Activated CD4-positive, alpha-beta T cell treated with anti-CD3 and anti-CD28 coated beads, Interleukin-2, amount 10 ng/mL, durations not matched to agents 7 days and 5 days (primary cell): Measurements from ENCODE around the gene MFN2. TPM values are rescaled to one million over a fixed set of nuclear protein-coding genes. Genes with fewer than 3 reads are reported as not detected.
"Not testable (repeated sequence)": the region's sequence is repeated elsewhere in the genome, so short reads cannot be mapped to it uniquely, and the experiment has no call there.

ENCODE experiments used
- CTCF ChIA-PET: fragments of 350-600 bp; sonication (Branson Sonifier 250); formaldehyde crosslinking; loops from one replicate; lab custom pipeline; 2021; ENCODE audit warnings: antibody characterized with exemption; lab: Charles Lee
- POLR2A ChIA-PET: fragments of 350-600 bp; sonication (Branson Sonifier 250); formaldehyde crosslinking; loops from one replicate; lab custom pipeline; 2021; ENCODE audit warnings: antibody characterized with exemption; lab: Charles Lee
- DNase-seq: peaks from one replicate; pipeline ENCODE4 v3.0.0-alpha.2; 2020
- H3K27ac Mint-ChIP-seq: one replicate; pipeline ENCODE4 v1.8.0; 2021; ENCODE audit warnings: mild to moderate bottlenecking, moderate library complexity, mixed read lengths
- H3K27me3 Mint-ChIP-seq: one replicate; pipeline ENCODE4 v1.8.0; 2021; ENCODE audit warnings: mixed read lengths
- H3K36me3 Mint-ChIP-seq: one replicate; pipeline ENCODE4 v1.8.0; 2021; ENCODE audit warnings: low read depth, mixed read lengths
- H3K4me1 Mint-ChIP-seq: one replicate; pipeline ENCODE4 v1.8.0; 2021; ENCODE audit warnings: mixed read lengths
- H3K4me3 Mint-ChIP-seq: one replicate; pipeline ENCODE4 v1.8.0; 2021; ENCODE audit warnings: mild to moderate bottlenecking, moderate library complexity, mixed read lengths
- H3K9me3 Mint-ChIP-seq: one replicate; pipeline ENCODE4 v1.8.0; 2021; ENCODE audit warnings: mixed read lengths
- total RNA-seq, 2 experiments: library from RNA; stranded (reverse); gene quantifications; one replicate each; pipeline ENCODE4 v1.2.3, GENCODE V29; 2021

Gene MFN2
- total RNA-seq, 2 experiments from 2014 or later: 46.3 to 60.3 TPM

- H3K27me3 Mint-ChIP-seq: no peaks in the 10 kb centered on the region
- H3K4me1 Mint-ChIP-seq: peaks cover 42% of the 10 kb centered on the region
- no peak overlapping the region for H3K27ac Mint-ChIP-seq
- POLR2A ChIA-PET: no interaction called here
- H3K9me3 Mint-ChIP-seq: no peaks in the 10 kb centered on the region
- CTCF ChIA-PET: interaction anchor here (0.7 kb wide), 1 partner anchor 15 kb away, joined by 4 read pairs; no protein-coding TSS in a partner anchor
- peaks cover 18% of the 10 kb centered on the region for H3K36me3 Mint-ChIP-seq
- no peak overlapping the region for H3K4me3 Mint-ChIP-seq
- no peak for DNase-seq
These were observed 35.9 kb downstream of the MFN2 start for GRCh38 chr1:12016182-12016581.

GRCh38 chr1:12019858-12020509 lies 39.7 kb downstream of the MFN2 start:
- peak; percentile 16 for DNase-seq
- Mint-ChIP-seq H3K36me3 (peaks cover 17% of the 10 kb centered on the region), H3K4me1 (peaks cover 23% of the 10 kb centered on the region), H3K9me3 (no peaks in the 10 kb centered on the region), H3K27ac (peak overlapping the region; percentile 90), H3K4me3 (peak overlapping the region; percentile 77), H3K27me3 (no peaks in the 10 kb centered on the region)
- ChIA-PET POLR2A (interaction anchor here (1.1 to 2.0 kb wide), 4 partner anchors 27 to 112 kb away, joined by 3 to 6 read pairs (median 4); no protein-coding TSS in a partner anchor), CTCF (interaction anchor here (0.8 to 2.2 kb wide), 11 partner anchors 9 to 112 kb away, joined by 3 to 8 read pairs (median 5); no protein-coding TSS in a partner anchor)

- peaks cover 28% of the 10 kb centered on the region for H3K36me3 Mint-ChIP-seq
These were observed 41.4 kb downstream of the MFN2 start for GRCh38 chr1:12021616-12022015.

GRCh38 chr1:12022036-12022435 lies 41.8 kb downstream of the MFN2 start:
- Mint-ChIP-seq H3K9me3 (no peaks in the 10 kb centered on the region), H3K27me3 (no peaks in the 10 kb centered on the region), H3K4me1 (peaks cover 18% of the 10 kb centered on the region), H3K4me3 (no peak overlapping the region), H3K27ac (no peak overlapping the region), H3K36me3 (peaks cover 31% of the 10 kb centered on the region)
- CTCF ChIA-PET: interaction anchor here (0.6 to 2.1 kb wide), 5 partner anchors 8 to 49 kb away, joined by 3 to 8 read pairs (median 4); no protein-coding TSS in a partner anchor
- POLR2A ChIA-PET: no interaction called here
- DNase-seq: no peak

More at GRCh38 chr1:12021616-12022015, 41.4 kb downstream of the MFN2 start:
- CTCF ChIA-PET: interaction anchor here (0.6 to 2.1 kb wide), 2 partner anchors 9 to 49 kb away, joined by 4 to 8 read pairs; no protein-coding TSS in a partner anchor
- Mint-ChIP-seq H3K27me3 (no peaks in the 10 kb centered on the region), H3K4me3 (no peak overlapping the region), H3K4me1 (peaks cover 19% of the 10 kb centered on the region), H3K27ac (no peak overlapping the region), H3K9me3 (no peaks in the 10 kb centered on the region)
- DNase-seq: no peak
- POLR2A ChIA-PET: no interaction called here

GRCh38 chr1:12026586-12026985 lies 46.3 kb downstream of the MFN2 start:
- H3K4me1 Mint-ChIP-seq: peaks cover 3% of the 10 kb centered on the region
- no peak overlapping the region for H3K27ac Mint-ChIP-seq
- ChIA-PET CTCF (interaction anchor here (0.6 to 1.7 kb wide), 4 partner anchors 8 to 22 kb away, joined by 3 to 7 read pairs (median 5); no protein-coding TSS in a partner anchor), POLR2A (no interaction called here)
- no peak overlapping the region for H3K4me3 Mint-ChIP-seq
- peaks cover 37% of the 10 kb centered on the region for H3K36me3 Mint-ChIP-seq
- no peaks in the 10 kb centered on the region for H3K27me3 Mint-ChIP-seq
- DNase-seq: no peak
- no peaks in the 10 kb centered on the region for H3K9me3 Mint-ChIP-seq

- H3K4me1 Mint-ChIP-seq: no peaks in the 10 kb centered on the region
- H3K4me3 Mint-ChIP-seq: no peak overlapping the region
- H3K27me3 Mint-ChIP-seq: no peaks in the 10 kb centered on the region
- DNase-seq: no peak
- POLR2A ChIA-PET: no interaction called here
- H3K9me3 Mint-ChIP-seq: no peaks in the 10 kb centered on the region
- H3K36me3 Mint-ChIP-seq: peaks cover 28% of the 10 kb centered on the region
- no peak overlapping the region for H3K27ac Mint-ChIP-seq
- CTCF ChIA-PET: no interaction called here
These were observed 48.0 kb downstream of the MFN2 start for GRCh38 chr1:12028248-12028647.

GRCh38 chr1:12028957-12029511 lies 48.8 kb downstream of the MFN2 start:
- ChIA-PET CTCF (interaction anchor here (2.2 kb wide), 1 partner anchor 8 kb away, joined by 8 read pairs; no protein-coding TSS in a partner anchor), POLR2A (no interaction called here)
- Mint-ChIP-seq H3K27ac (no peak overlapping the region), H3K4me1 (no peaks in the 10 kb centered on the region), H3K9me3 (no peaks in the 10 kb centered on the region), H3K36me3 (peaks cover 28% of the 10 kb centered on the region), H3K4me3 (no peak overlapping the region), H3K27me3 (no peaks in the 10 kb centered on the region)
- no peak for DNase-seq

- Mint-ChIP-seq H3K4me3 (no peak overlapping the region), H3K4me1 (no peaks in the 10 kb centered on the region), H3K36me3 (peaks cover 21% of the 10 kb centered on the region), H3K9me3 (no peaks in the 10 kb centered on the region), H3K27ac (no peak overlapping the region), H3K27me3 (no peaks in the 10 kb centered on the region)
- ChIA-PET CTCF (interaction anchor here (1.4 to 2.2 kb wide), 2 partner anchors 9 to 22 kb away, joined by 5 to 8 read pairs; no protein-coding TSS in a partner anchor), POLR2A (no interaction called here)
- DNase-seq: no peak
These were observed 49.6 kb downstream of the MFN2 start for GRCh38 chr1:12029720-12030339.

GRCh38 chr1:12031039-12031980 lies 51.1 kb downstream of the MFN2 start:
- ChIA-PET CTCF (interaction anchor here (0.8 to 2.2 kb wide), 12 partner anchors 8 to 139 kb away, joined by 3 to 8 read pairs (median 4); partner anchors contain the start of gene MFN2), POLR2A (interaction anchor here (0.7 to 0.9 kb wide), 2 partner anchors 14 to 123 kb away, joined by 3 to 4 read pairs; no protein-coding TSS in a partner anchor)
- Mint-ChIP-seq H3K9me3 (no peaks in the 10 kb centered on the region), H3K4me1 (no peaks in the 10 kb centered on the region), H3K27ac (no peak overlapping the region), H3K36me3 (peaks cover 11% of the 10 kb centered on the region), H3K27me3 (no peaks in the 10 kb centered on the region), H3K4me3 (no peak overlapping the region)
- DNase-seq: peak; percentile 53

- H3K9me3 Mint-ChIP-seq: no peaks in the 10 kb centered on the region
- no peak overlapping the region for H3K4me3 Mint-ChIP-seq
- CTCF ChIA-PET: interaction anchor here (0.8 to 1.7 kb wide), 3 partner anchors 39 to 52 kb away, joined by 3 to 5 read pairs (median 3); partner anchors contain the start of gene MFN2
- no peaks in the 10 kb centered on the region for H3K4me1 Mint-ChIP-seq
- no peak overlapping the region for H3K27ac Mint-ChIP-seq
- POLR2A ChIA-PET: interaction anchor here (0.7 kb wide), 1 partner anchor 14 kb away, joined by 3 read pairs; no protein-coding TSS in a partner anchor
- peaks cover 5% of the 10 kb centered on the region for H3K36me3 Mint-ChIP-seq
- DNase-seq: no peak
- H3K27me3 Mint-ChIP-seq: no peaks in the 10 kb centered on the region
These were observed 51.9 kb downstream of the MFN2 start for GRCh38 chr1:12032161-12032621.

GRCh38 chr1:12033441-12033840 lies 53.2 kb downstream of the MFN2 start:
- H3K4me1 Mint-ChIP-seq, DNase-seq, POLR2A ChIA-PET, H3K36me3 Mint-ChIP-seq, H3K4me3 Mint-ChIP-seq, H3K27me3 Mint-ChIP-seq, H3K27ac Mint-ChIP-seq, H3K9me3 Mint-ChIP-seq: not testable (repeated sequence)
- CTCF ChIA-PET: interaction anchor here (1.0 kb wide), 1 partner anchor 17 kb away, joined by 5 read pairs; no protein-coding TSS in a partner anchor
